Measurements from ENCODE around the gene ATXN7.

ATXN7 gene

GRCh38 chr3:63964681-63965485 is 101.2 kb downstream of the ATXN7 start:
- peak in 2 of 4 experiments; percentile 15 to 35 for DNase-seq

DNA sequence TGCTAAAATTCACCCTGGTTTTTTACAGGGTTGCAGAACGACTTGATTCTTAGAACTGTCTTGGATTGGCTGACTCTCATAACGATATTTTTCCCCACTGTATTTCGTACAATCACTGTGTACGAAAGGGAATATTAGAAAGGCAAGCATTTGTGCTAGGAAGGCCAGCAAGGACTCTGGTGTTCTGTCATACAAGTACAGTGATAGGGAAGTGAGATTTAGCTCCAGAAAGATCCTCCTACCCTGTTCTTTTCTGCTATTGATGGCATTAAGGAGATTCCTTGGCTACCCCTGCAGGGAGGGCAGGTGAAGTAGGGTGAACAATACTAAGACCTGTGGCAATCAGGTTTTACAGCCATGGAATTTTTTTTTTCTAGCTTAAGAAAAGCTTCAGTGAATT is 102.3 kb downstream of the ATXN7 start:
- no peak for DNase-seq

- no peak for DNase-seq
Measured at GRCh38 chr3:63966871-63967270, 103.2 kb downstream of the ATXN7 start.

GRCh38 chr3:63967675-63968611 is 104.3 kb downstream of the ATXN7 start:
- peak; percentile 30 to 64 (median 45) for DNase-seq

- no peak for DNase-seq
Measured at GRCh38 chr3:63968612-63969350, 105.1 kb downstream of the ATXN7 start.

DNA sequence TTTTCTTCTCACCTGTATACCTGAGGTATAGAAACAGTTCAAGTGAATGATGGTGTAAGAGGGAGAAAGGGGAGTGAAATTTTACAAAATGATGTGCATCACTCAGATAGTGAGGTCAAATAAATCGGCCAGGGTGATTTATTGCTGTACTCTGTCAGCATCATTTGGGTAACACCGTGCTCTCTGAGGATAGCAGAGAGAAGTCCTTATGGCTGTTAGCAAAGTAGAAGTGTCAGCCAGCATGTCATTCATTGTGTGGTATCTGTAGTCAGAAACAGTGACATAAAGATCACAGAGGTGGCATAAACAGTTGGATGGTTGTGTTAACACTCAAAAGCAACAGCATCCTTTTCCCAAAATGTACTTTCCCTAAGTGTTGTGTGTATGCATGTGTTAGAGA is 106.2 kb downstream of the ATXN7 start:
- DNase-seq, result no peak

- DNase-seq, result peak in 2 of 4 experiments; percentile 15 to 36
Measured at GRCh38 chr3:63970631-63971475, 107.2 kb downstream of the ATXN7 start.

DNA sequence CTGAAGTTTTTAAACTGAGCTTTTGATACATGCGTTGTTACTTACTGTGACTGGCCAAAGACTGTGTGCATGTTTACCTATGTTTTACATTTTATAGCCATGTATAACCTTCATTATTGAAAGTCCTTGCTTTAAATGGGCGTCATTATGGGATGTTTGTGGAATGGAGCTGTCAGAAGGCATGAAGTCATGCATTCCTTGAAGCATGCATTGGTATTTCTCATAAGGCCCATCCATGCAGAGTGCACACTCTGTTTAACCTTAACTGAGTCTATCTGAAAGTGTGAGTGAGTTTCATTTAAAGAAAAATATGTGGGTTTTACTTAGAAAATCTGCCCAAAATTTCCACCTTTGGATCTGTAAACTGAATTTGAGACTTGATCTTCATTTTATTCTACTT is 108.5 kb downstream of the ATXN7 start:
- DNase-seq, result no peak

- no peak for DNase-seq
Measured at GRCh38 chr3:63972987-63973386, 109.3 kb downstream of the ATXN7 start.

DNA sequence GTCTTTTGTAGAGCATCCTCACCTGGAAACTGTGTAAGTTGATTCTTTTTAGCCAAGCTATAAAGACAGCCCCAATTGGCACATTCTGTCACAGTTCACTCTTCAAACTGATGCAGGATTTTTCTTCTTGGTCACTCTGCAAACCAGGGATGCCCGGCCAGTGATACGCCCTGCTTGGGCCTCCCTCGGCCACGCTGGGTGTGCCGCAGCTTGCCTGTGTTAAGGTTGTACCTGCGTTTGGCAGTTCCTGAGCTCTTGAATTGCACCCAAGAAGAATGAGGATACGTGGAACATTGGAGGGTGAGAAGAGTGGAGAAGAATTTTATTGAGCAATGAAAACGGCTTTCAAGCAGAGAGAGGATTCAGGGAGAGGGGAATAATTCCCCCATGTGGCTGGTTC is 109.7 kb downstream of the ATXN7 start:
- DNase-seq, result no peak

DNA sequence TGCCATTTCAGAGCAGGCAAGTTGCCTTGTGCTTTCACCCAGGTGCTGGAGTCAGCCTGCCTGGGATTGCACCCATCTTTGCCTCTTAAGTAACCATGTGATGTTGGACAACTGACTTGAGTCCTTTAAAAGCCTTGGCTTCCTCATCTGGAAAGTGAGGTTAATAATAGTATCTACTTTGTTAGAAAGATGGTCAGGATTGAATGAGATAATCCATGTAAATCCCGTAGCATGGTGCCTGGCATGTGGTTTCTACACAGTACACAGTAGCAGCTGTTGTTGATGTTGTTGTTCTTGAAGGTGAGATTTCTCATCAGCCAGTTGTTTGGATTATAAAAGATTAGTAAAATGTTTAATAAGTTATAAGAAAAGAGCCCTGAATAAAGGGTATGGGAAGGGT is 110.8 kb downstream of the ATXN7 start:
- DNase-seq, result peak in 2 of 4 experiments; percentile 22 to 23

GRCh38 chr3:63975723-63976122 is 112.1 kb downstream of the ATXN7 start:
- DNase-seq, result peak in 3 of 4 experiments; percentile 18 to 33 (median 21)

DNA sequence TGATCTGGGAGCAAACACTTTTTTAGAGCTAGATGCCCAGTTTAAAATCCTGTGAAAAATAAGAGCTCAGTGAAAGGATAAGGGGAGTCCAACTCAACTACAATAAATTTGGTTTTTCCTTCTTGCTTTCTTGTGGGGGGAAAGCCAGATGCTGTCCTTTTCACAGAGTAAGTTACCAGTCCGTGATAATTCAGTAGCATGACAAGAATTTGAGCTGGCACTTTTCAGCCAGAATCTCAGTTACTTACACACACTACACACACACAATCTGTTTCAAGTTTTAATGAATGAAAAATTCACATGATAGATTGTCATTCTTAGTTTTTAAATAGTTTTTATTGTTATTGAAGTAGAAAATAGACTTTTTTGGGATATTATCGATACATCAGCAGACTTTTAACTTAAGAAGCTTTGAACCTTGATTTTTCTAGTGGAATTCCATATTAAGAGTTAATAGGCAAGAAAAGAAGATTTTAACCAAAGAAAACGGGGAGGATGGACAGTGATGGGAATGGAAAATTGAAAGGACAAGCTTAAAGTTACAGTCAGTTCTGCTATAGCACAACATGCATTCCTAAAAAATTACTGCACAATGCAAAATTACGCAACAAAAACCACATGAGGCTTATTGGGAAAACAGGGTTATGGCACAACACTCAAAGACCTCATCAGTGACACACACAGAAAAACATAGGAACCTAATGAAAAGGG is 112.6 kb downstream of the ATXN7 start:
- peak; percentile 70 to 94 (median 90) for DNase-seq

DNA sequence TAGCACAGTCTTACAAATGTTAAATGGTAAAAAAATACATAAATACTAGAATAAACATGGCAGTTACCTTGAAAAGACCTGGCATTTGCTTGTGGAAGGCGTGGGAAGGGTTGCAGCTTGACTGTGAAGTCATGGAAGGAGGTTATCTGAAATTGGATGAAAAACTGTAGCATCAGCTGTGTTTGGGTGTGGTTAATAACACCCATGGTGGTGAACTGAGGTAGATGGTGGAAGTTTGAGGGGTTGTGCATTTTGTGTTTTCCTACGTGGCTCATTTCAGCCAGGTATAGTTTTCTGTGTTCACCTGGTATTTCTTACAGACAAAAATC is 113.2 kb downstream of the ATXN7 start:
- no peak for DNase-seq

- DNase-seq, result peak in 2 of 4 experiments; percentile 22 to 27
Measured at GRCh38 chr3:63977893-63978292, 114.2 kb downstream of the ATXN7 start.

DNA sequence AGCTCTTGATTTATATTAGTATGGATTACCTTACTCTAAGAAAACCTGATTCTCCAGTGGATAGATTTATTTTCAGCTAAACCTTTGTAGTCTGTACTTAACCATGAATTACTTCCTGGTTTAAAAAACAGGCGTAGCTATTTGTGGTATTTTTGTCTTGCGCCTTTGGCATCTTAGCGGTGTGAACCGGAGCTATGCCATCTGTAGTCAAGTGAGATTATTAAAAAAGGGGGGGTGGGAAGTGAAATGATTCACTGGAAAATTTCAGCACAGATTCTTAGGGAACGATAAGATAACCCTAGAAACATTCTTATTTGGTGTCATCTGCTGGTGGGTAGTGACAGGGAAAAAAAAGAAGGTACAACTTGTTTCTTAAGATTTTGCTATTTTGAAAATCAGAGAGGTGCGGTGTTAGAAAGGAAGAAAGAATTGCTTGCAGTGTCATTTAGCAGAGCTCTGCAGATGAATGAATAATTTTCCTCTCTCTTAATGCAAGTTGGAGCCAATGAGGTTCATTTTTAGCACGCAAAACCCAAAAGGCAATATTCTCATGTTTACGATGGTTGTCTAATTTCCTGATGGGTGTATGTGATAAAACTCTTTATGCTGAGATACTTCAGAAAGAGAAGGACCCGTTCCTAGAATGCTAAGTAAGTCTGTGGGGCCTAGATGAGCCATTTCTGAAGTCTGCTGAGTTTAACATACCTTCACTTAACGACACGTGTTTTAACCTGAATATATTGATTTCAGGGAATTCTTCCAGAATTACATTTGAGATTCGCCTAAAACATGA is 115.6 kb downstream of the ATXN7 start:
- peak in 3 of 4 experiments; percentile 33 to 56 (median 47) for DNase-seq

GRCh38 chr3:63980019-63980418 is 116.4 kb downstream of the ATXN7 start:
- DNase-seq, result no peak

- no peak for DNase-seq
Measured at GRCh38 chr3:63980830-63981498, 117.3 kb downstream of the ATXN7 start.

GRCh38 chr3:63981980-63982379 is 118.3 kb downstream of the ATXN7 start:
- no peak for DNase-seq

DNA sequence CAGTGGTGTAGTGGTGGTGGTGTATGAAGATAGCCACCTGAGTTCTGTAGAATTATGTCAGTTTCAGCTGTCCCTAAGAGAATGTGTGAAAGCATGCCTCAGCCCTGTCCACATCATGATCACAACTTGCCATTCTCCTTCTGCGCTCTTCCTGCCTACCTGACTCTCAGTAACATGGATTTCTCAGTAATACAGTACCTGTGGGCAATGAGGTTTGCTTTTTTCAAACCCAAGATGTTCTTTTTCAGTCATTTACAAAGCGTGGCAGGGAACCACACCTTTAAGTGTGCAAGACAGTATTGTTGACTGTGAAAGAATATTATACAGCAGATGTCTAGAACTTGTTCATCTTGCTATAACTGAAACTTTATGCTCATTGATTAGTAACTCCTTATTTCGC is 120.7 kb downstream of the ATXN7 start:
- DNase-seq, result no peak

Data from suppressor macrophage (primary cell).